ENCODE data around the gene RFK.
"Not testable (repeated sequence)": the region's sequence is repeated elsewhere in the genome, so short reads cannot be mapped to it uniquely, and the experiment has no call there.

The RFK gene

DNA sequence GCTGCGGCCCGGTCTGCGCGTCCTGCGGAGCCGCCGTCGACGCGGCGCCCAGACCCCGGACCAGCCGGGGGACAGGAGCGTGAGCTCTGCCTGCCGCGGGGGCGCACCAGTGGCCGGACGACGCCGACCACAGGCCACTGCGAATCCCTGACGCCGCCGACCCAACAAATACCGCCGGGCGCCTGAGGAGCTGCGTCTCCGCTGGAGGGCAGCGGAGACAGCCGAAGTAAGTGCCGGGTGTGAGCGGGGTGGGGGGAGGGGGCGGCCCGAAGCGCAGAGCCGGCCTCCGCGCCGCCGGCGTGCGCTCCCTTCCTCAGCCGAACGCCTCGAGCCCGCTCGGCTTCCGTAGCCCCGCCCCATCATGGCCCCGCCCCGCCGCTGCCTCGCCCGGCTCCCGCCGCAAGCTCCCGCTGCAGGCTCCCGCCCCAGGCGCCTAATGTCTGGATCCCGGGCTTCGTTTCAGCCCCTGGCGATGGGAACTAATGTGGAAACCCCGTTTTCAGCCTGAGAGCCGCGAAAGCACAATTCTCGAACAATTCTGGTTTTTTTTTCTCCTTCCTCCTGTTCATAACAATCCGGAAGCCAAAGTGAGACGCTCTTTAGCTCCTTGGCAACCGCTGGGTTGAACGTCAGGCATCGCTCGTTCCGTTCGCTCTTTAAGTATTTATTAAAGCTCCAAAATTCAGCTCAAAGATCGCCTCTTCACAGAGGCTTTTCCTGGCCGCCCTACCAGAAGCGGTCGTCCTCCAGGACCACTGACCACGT lies at the start of gene RFK:
RFK (minus strand) TSS at position 232 of the 765 bp plus-strand sequence. CDS start 255 bp downstream, outside the sequence.
- DNase-seq, result peak; percentile 88 to 96

GRCh38 chr9:76443887-76444286 lies 49.7 kb upstream of the RFK start:
- DNase-seq, result no peak

DNA sequence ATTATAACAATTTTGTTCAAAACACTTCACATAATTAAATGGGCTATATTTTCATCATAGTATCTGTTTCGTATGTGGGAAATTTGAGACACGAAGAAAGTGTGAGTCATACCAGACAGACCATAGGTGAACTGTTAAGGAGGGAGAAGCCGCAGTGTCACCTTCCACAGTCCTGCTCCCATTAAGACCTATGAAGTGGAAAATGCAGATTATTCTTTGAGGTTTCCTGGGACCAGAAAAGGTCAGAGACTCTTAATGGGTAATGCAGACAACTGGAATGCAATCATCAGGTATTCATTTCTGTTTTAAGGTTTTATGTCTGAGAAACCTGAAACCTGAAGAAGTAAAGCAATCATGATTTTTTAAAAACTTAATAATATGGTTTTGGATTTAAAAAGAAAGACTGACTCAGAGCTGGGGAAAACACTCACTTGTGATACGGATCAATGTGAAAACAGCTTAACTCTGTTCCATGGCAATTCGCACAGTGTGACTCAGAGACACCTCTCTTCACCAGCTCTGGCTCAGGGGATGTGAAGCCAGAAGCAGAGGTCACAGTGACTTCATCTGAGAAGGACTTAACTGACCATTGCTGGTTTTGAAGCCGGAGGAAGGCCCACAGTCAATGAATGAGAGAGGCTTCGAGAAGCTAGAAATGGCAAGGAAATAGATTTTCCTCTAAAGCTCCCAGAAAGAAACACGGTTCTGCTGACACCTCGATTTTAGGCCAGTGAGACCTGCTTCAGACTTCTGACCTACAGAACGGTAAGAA lies 47.5 kb upstream of the RFK start:
- peak; percentile 16 to 19 for DNase-seq

- no peak for DNase-seq
Measured at GRCh38 chr9:76438841-76439588, 44.8 kb upstream of the RFK start.

- not testable (repeated sequence) for DNase-seq
Measured at GRCh38 chr9:76437017-76437699, 42.9 kb upstream of the RFK start.

DNA sequence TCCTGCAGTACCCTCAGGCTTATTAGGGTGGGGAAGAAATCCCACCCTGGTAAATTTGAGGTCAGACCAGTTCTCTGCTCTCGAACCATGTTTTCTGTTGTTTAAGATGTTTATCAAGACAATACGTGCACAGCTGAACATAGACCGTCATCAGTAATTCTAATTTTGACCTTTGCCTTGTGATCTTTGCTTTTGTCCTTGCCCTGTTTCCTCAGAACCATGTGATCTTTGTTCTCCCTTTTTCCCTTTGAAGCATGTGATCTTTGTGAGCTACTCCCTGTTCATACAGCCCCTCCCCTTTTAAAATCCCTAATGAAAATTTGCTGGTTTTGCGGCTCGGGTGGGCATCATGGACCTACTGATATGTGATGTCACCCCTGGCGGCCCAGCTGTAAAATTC lies 40.7 kb upstream of the RFK start:
- DNase-seq, result not testable (repeated sequence)

- no peak for DNase-seq
Measured at GRCh38 chr9:76433836-76434235, 39.6 kb upstream of the RFK start.

DNA sequence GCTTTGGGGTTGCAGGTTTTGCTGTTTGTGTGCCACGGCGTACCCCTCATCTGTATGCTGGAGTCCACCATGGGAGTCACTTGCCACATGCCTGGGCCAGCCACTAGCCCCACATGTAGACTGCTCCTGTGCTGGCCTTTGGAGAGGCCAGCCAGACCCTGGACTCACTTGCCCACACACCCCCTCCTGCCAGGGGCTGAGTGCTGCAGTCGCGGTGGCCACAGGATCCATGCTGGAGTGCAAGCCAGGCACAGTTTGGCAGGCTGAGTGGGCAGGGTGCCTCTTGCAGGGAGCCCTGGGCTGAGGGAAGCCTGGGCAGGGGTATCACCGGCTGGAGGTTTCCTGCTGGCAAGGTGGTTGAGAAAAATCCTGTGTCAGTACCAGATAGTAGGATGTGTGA lies 39.2 kb upstream of the RFK start:
- no peak for DNase-seq

- no peak for DNase-seq
Measured at GRCh38 chr9:76431601-76432000, 37.4 kb upstream of the RFK start.

DNA sequence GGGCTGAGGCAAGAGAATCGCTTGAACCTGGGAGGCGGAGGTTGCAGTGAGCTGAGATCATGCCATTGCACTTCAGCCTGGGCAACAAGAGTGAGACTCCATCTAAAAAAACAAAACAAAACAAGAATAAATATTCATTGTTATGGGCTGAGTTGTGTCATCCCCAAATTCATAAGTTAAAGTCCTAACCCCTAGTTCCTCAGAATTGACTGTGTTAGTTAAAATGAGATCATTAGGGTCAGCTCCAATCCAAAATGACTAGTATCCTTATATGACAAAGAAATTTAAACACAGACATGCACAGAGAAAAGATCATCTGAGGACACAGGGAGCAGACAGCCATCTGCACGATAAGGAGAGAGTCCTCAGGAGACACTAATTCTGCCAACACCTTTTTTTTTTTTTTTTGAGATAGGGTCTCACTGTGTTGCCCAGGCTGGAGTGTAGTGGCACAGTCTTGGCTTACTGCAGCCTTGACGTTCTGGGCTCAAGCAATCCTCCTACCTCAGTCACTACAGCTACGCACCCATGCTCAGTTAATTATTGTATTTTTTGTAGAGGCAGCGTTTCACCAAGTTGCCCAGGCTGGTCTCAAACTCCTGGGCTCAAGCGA lies 32.7 kb upstream of the RFK start:
- no peak for DNase-seq

GRCh38 chr9:76425677-76426453 lies 31.6 kb upstream of the RFK start:
- DNase-seq, result no peak

DNA sequence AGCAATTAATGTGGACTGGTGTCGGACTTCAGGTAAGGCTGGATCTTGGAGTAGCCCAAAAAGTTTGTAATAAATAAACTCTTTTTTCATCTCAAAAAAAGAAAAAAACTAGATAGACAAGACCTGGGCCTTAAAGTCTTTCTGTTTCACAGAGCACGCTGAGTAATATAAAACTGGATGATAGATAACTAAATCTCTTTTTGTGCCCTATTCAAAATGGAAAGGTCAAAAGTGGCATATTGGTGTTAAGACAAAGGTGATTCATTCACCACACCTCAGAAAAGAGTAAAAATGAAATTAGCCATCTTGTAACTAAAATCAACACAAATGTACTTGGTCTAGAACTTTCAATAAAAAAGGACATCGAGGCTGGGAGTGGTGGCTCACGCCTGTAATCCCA lies 30.3 kb upstream of the RFK start:
- DNase-seq, result no peak

- no peak for DNase-seq
Measured at GRCh38 chr9:76423216-76424177, 29.3 kb upstream of the RFK start.

GRCh38 chr9:76419782-76420380 lies 25.7 kb upstream of the RFK start:
- DNase-seq, result no peak

- DNase-seq, result no peak
Measured at GRCh38 chr9:76417394-76417793, 23.2 kb upstream of the RFK start.

DNA sequence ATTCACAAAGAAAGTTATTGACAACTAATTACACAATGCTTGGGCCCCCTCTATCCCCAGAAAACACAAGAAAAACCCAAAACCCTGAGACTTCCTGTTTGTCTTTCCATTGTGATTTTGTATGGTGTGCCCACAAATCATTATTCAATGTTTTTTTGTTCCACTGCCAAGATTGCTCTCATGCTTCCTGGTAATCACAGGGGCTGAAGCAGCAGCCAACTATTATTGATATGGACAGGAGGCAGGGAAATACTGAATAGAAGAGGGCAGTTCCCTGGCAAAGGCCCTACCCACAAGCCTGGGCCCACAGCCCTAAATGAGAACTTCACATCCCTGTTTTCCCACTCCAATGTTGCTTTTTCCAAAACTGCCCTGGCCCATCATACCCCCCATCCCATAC lies 21.5 kb upstream of the RFK start:
- DNase-seq, result no peak

- no peak for DNase-seq
Measured at GRCh38 chr9:76415154-76415553, 20.9 kb upstream of the RFK start.

GRCh38 chr9:76414661-76415060 lies 20.4 kb upstream of the RFK start:
- DNase-seq, result no peak

- no peak for DNase-seq
Measured at GRCh38 chr9:76413658-76414057, 19.4 kb upstream of the RFK start.

DNA sequence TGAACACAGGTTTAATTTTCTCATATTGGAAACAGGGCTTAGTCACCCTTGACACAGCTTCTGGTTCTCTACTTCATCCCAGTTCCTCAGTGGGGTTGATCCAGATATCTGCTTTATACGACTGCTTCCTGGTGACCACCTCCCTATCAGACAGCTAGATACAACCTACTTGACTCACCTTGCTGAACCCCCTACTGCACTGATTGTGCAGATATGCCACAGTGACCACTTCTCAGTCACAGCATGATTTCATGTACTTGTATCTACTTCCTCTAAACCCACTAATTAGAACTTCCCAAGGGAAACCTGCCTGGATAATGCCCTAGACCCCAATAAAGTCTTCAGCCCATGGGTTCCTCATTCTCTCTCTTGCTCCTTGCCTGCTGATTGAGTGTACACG lies 18.4 kb upstream of the RFK start:
- DNase-seq, result no peak
